NT2/D1 (cell line): ENCODE measurements around the gene MFSD2B.

Experiments
- SUZ12 ChIP-seq: IDR thresholded peaks from 2 replicates; pipeline ENCODE4 v1.6.1; 2011; ENCODE audit not compliant: insufficient read length, insufficient read depth; ENCODE audit errors: extremely low read depth
- YY1 ChIP-seq: IDR thresholded peaks from 2 replicates; pipeline ENCODE4 v1.6.1; 2011; ENCODE audit not compliant: insufficient read length, insufficient read depth
- ZNF274 ChIP-seq: IDR thresholded peaks from 2 replicates; pipeline ENCODE4 v1.6.1; 2011; ENCODE audit warnings: mild to moderate bottlenecking, low read depth, low read length

- TF ChIP-seq YY1: no peak
- no peak for TF ChIP-seq SUZ12
- TF ChIP-seq ZNF274: no peak
Observed at GRCh38 chr2:24021122-24021998, 11.5 kb downstream of the MFSD2B start.
